ENCODE measurements around the gene DCC.

DNA sequence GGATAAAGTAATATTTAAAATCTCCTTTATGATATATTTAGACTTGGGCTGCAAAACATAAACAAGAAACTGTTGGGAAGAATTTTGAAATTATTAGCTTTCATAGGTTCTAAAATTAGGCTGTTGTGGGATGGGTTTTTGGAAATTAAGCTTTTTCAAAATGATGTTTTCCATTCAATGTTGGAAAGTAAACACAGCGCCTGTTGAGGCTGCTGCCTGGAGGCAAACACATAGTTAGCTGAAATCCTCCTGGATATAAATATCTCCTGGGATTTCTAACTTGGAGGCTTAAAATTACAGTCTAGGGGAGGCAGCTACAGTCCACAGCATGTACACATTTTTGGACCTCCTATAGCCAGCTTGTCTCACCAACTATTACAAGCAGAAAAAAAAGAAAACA lies 197.3 kb downstream of the DCC start:
- TF ChIP-seq, protein P1, sequence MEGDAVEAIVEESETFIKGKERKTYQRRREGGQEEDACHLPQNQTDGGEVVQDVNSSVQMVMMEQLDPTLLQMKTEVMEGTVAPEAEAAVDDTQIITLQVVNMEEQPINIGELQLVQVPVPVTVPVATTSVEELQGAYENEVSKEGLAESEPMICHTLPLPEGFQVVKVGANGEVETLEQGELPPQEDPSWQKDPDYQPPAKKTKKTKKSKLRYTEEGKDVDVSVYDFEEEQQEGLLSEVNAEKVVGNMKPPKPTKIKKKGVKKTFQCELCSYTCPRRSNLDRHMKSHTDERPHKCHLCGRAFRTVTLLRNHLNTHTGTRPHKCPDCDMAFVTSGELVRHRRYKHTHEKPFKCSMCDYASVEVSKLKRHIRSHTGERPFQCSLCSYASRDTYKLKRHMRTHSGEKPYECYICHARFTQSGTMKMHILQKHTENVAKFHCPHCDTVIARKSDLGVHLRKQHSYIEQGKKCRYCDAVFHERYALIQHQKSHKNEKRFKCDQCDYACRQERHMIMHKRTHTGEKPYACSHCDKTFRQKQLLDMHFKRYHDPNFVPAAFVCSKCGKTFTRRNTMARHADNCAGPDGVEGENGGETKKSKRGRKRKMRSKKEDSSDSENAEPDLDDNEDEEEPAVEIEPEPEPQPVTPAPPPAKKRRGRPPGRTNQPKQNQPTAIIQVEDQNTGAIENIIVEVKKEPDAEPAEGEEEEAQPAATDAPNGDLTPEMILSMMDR (IDR thresholded peaks at IDR 0.05 in 2 of 3, conservative IDR thresholded peaks at IDR 0.05 in 1 of 3; ENCODE audit: insufficient read depth in 2 of 3, low read depth in 1 of 3, low read length in 3 of 3), result no peak
- TF ChIP-seq NFRKB (IDR thresholded peaks at IDR 0.05; ENCODE audit: low read depth), result no peak
- TF ChIP-seq EHMT2 (IDR thresholded peaks at IDR 0.05), result no peak
- no peak for TF ChIP-seq POLR2AphosphoS5 (IDR thresholded peaks at IDR 0.05; ENCODE audit: control insufficient read depth, insufficient read depth, low read depth, low read length)

Data from K562 (cell line).